Right hindlimb (tissue), 1 donor: ENCODE results near the gene CCL2.

Experiments used
- DNase-seq: peaks from one replicate; pipeline ENCODE4 v3.0.0-alpha.2; 2018

CCL2 gene

DNA sequence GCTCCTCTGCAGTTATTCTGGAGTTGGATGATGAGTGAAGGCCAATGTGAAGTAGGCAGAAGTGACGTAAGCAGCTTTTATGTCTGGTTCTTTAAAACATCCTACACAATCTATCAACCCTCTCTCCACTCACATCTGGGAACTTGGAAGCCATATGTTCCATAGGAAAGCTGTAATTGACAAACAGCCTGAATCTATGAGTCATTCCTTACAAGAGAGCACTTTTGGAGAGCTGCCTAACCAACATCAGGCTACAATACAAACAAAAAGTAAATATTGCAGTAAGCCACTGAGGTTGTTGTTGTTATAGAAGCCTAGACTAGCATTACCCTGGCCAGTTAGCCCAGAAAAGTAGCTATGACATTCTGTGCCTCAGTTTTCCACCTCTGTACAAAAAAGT, 20.8 kb downstream of the CCL2 start:
- DNase-seq = no peak

DNA sequence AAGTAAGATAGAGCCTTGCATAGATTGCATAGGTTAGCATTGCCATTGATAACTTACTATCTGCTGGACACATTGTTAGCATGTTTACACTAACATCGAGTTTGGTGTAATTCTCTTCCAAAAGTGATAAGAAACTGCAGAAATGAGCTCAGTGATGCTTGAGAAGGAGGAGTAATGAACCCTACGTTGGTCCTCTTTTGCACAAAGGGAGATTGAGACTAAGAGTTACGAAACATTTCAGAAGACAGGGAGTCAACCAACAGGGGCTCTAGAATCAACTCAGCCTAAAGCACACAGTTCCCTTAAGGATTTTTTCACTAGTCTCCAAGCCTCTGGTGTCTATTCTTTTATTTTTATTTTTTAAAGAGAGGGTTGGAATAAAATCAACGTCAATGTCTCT, 21.7 kb downstream of the CCL2 start:
- DNase-seq = no peak

DNA sequence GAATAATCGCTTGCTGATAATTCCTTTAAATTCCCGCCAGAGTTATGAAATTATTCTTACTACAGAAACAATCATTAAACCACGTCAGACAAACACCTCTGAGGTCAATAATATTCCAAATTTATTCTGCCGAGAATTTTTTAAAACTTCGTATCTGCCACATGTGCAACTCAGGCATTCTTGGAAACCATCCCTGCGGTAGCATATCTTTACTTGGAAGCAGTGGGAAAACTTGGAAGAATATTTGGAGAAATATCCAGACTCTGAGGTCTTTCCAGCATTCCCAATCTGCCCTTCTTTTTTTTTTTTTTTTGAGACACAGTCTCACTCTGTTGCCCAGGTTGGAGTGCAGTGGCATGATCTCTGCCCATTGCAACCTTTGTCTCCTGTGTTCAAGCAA, 28.5 kb downstream of the CCL2 start:
- no peak for DNase-seq

DNA sequence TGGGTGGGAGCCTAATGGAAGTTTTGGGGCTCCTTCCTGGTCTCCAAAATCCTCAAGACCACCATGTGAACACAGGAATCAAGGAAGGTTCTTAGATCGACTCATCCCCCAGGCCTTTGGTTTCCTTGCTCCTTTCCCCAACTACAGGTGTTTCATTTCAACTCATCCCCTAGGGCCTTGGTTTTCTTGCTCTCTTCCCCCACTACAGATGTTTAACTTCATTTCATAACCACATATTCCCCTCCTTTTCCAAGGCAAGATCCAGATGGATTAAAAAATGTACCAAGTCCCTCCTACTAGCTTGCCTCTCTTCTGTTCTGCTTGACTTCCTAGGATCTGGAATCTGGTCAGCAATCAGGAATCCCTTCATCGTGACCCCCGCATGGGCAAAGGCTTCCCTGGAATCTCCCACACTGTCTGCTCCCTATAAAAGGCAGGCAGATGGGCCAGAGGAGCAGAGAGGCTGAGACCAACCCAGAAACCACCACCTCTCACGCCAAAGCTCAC, 30.3 kb downstream of the CCL2 start, which contains the start of gene CCL11:
CCL11 (plus strand) TSS at position 457 of the 507 bp plus-strand sequence. CDS start 67 bp downstream, outside the sequence.
- no peak for DNase-seq

DNA sequence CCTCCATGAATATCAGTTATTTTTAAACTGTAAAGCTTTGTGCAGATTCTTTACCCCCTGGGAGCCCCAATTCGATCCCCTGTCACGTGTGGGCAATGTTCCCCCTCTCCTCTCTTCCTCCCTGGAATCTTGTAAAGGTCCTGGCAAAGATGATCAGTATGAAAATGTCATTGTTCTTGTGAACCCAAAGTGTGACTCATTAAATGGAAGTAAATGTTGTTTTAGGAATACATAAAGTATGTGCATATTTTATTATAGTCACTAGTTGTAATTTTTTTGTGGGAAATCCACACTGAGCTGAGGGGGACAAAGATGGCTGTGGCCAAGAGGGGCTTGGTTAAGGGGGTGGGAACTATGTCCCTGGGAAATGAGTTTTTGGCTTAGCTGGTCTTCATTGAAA, 32.8 kb downstream of the CCL2 start:
- DNase-seq = no peak

DNA sequence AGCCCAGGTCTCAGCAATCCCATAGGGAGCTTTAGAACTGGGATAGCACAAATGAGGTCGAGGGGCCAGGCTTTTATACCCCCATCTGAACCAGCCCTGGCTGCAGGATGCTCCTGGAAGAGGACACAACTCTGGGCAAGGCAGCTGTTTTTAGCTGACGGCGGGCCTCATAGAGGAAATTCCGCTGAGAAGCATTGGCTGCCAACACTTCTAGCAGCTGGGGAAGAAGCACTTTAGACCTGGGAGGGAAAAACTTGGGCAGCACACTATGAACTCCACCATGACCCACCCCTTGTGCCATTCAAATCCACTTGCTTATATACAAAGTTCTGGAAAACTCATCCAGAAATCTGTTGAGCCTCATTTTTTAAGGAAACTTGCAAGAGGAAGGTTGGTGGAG, 35.5 kb downstream of the CCL2 start:
- peak; percentile 39 for DNase-seq

DNA sequence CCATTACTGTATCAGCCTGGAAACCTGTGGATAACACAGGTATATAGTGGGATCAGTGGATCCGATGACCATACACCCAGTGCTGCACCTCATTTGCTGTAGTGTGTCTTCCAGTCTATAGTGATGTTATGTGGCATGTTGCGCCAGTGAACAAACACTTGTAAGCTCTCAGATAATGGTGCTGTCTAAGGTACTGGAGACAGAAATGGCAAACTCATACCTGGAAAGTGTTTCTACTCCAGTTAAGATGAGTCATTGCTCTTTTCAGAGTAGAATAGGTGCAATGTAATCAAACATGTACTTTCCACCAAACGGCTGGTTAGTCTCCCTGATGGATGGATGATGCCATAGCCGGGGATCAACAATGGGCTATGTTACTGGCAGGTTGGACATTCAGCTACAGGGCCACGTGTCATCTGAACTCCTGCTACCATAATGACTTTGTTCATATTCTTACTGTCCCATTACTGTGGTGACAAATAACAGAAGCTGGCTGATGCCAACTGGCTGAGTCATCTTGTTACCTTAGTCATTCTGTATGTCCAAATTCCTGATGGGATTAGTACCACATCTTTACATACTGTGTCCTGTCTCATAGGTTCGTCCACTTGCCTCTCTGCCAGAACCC, 36.8 kb downstream of the CCL2 start:
- DNase-seq = no peak

DNA sequence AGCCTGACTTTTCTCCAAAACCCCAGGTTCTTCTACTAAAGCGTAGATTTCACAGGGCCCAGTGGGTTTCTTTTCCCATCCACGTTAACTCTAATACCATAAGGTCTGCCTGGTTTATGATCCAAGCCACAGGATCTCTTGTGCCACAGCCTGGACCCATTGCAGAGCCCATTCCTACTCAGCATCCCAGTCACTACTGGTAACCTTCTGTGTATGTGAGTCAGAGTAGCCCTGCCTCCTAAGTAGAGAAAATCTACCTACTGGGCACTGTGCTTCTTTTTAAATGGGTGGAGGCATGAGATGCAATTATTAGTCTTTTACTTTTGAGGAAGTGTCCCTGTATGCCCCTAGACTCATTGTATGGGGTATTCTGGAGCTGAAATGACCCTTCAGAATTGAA, 43.9 kb downstream of the CCL2 start:
- DNase-seq = no peak

DNA sequence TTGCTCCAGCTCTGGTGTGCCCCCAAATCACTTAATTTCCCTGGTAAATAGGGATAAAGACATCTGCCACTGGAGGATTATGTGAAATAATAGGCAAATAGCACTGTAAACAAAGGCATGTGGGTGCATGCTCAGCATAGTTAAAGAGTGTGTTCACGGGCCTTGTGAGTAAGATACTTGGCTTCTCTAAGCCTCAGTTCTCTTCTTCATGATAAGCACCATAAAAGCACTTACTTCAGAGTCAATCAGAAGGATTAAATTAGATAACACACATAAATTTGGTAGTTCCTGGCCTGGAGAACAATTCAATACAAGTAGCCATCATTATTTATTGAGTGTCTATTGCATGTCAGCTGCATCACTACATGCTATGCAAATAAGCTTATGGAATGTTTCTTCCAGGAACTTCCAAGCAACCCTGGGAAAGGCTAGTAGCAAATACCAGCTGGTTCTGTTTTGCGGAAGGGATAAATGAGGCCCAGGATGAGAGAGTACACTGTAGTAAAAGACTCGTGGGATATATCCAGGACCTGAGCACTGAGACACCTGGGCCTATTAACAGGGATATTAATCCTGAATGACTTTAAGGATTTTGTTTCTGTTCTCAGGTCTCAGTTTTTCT, 45.0 kb downstream of the CCL2 start:
- no peak for DNase-seq

DNA sequence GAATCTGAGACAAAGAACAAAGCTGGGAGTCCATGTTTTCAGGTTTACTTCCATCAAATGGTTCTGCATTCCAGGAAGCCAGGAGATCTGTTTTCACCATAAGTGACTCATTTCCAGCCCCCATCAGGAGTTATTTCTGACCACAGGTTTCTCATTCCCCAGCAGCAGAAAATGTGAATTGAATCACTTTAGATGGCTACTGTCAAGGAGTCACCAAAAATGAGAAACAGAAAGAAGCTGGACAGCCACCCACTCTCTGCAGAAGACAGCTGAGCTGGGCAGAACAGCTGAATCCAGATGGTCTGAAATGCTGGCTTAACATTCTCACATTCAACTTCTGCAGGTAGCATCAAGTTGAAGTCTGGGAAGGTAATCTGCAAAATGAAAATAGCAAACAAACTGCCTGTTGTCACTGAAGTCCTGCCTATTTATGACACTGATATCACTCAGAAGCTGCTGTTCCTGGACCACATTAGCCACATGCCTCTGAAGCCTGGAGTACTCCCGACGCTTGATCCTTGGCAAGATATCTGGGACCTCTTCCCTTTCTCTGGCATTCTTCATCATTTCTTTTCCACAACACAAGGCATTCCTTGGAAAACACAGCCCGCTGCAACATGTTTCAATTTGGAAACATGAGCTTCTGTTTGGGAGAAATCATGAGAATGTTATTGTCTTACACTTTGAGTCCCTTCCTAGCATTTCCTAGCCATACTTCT, 45.7 kb downstream of the CCL2 start:
- no peak for DNase-seq

DNA sequence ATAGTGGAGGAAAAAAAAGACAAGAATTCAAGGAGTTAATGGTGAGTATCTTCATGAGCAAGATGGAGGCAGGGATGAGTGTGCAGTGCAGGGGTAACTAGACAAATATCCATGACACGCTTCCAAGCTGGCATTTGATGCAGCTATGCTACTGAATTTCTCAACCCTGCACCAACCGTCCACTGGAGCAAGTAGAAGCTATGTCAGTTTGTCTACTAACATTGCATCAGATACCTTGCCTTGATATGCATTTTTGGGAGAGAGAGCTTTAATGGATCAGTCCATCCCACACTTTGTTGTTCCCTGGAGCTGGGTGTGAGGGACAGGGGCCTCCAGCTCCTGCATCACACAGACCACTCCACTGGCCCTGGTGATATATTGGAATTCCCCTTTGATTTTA, 46.9 kb downstream of the CCL2 start:
- no peak for DNase-seq

DNA sequence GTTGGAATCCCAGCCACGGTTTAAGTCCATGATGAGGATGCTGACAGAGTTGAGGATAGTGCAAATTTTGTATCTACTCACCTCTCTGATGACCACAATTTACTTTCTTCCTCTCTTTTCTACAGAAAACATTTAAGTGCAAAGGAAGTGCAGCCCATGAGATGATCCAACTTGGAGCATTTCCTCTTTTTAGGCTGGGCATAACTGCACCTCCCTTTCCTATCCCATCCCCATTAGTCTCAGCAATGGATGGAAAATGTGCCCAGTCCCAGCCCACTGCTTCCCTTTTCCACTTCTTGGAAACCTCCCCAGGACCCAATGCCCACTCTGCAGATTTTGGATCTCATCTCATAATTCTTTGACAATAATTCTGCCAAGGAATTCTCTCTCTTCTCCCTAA, 47.6 kb downstream of the CCL2 start:
- no peak for DNase-seq

DNA sequence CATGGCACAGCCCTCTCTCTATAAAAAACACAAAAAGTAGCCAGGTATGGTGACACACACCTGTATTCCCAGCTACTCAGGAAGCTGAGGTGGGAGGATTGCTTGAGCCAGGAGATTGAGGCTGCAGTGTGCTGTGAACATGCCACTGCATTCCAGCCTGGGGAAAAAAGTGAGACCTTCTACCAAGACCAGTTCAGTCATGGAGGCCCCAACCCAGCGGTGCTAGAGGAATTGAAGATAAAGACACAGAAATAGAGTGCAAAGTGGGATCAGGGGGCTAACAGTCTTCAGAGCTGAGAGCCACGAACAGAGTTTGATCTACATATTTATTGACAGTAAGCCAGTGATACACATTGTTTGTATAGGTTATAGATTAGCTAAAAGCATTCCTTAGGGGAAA, 48.5 kb downstream of the CCL2 start:
- no peak for DNase-seq

DNA sequence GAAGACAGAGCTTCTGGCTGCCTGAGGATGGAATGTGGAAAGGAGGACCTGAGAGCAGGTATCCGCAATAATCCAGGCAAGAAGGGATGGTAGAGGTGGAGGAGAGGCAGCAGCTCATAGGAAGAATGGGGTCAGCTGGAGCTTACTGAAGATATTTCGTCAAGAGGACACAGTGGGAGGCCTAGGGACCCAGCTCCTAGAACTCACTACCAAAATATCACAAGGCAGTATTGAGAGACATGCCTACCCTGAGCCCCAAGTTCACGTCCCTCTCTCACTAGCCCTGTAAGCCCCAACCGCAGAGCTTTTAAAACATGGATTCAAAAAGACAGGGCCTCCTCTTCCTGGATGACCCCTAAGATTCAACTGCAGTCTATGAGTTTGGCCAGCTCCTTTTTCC, 50.0 kb downstream of the CCL2 start:
- no peak for DNase-seq

DNA sequence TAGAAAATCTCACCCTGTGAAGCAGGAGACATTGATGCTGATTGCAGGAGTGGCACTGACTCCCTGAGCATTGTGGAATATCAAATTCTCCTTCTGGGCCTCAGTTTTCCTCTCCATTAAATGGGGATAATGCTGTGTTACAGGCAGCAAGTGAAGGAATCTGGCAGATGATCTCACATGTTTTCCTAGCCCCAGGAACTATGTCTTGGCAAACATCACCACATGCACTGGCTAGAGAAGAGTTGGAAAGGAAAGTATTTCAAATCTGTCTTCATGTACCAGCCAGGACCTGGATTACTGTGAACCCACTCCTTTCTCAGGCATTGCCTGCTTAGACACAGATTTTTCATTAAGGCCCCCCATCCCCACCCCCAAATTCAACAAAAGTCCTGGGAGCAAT, 50.5 kb downstream of the CCL2 start:
- DNase-seq = no peak

DNA sequence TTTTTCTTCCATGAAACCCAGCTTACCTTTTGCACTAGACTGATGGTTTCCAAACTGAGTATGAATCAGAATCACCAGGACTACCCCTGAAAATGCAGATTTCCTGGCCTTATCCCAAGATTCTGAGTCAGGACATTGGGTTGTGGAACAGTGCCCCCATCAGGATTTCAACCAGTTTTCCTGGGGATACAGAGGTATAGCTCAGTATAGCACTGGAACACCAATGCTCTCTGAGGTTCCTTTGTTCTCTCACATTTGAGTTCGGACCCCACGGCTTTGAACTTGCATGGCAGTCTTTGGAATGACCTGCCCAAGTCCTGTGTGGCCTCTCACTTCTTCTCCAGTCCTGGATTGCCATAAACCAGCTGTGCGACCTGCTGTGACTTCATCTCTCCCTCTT, 51.4 kb downstream of the CCL2 start:
- DNase-seq = peak; percentile 40
